K562 (cell line): Measurements from ENCODE around the gene PON1. TPM values are rescaled to one million over a fixed set of nuclear protein-coding genes. Genes with fewer than 3 reads are reported as not detected.

Experiments
- ATAC-seq: fragments of 200-7000 bp; cut with Tn5 transposase; 3 replicates; pipeline ENCODE4 v1.9.1; 2020; ENCODE audit warnings: moderate library complexity
- BruUV-seq: library from RNA; stranded (reverse); fragments of 400-500 nt; replicated peaks from 2 replicates; lab custom pipeline; 2021; lab: Mats Ljungman, UMichigan
- CTCF ChIA-PET: fragments of 300-600 bp; formaldehyde crosslinking; extraction: SDS; loops from one replicate; lab custom pipeline; 2021; ENCODE audit warnings: low intra/inter-chr PET ratio; lab: Yijun Ruan, JAX
- POLR2A ChIA-PET: fragments of 300-600, 350-650 bp; sonication (Branson Sonifier 250); formaldehyde crosslinking; extraction: SDS; loops from one replicate; lab custom pipeline; 2021; ENCODE audit warnings: antibody characterized with exemption, inconsistent platforms; lab: Yijun Ruan, JAX
- DNase-seq, 4 experiments: peaks; one replicate each; pipeline versions ENCODE4 v3.0.0 to v3.0.0-alpha.2; 2011 to 2018; ENCODE audit warnings: low spot score in 3 of 4, mixed read lengths in 3 of 4; ENCODE audit errors: extremely low read depth in 1 of 4
- FAIRE-seq: peaks from 2 replicates; lab custom pipeline; 2011; peaks lifted over from hg19 to GRCh38; lab: Jason Lieb, UNC
- H2AFZ ChIP-seq: 2 replicates; pipeline ENCODE4 v1.6.0; 2011; ENCODE audit warnings: low read depth, low read length, control low read depth, inconsistent platforms
- H3K27ac ChIP-seq: fragments of 200-600 bp; 3 replicates; pipeline ENCODE4 v1.8.0; 2011; ENCODE audit warnings: low read depth, mild to moderate bottlenecking, control low read depth, inconsistent platforms, low read length, moderate library complexity, mixed read lengths; ENCODE audit errors: extremely low read depth
- H3K27me3 ChIP-seq, 2 experiments: fragments of 300-600 bp in 1 of 2; 2 replicates in 1 of 2; 3 replicates in 1 of 2; pipeline versions ENCODE4 v1.6.0 to v1.8.0; 2011; ENCODE audit warnings: inconsistent platforms in 2 of 2, low read length in 2 of 2, mild to moderate bottlenecking in 1 of 2, mixed read lengths in 1 of 2, moderate library complexity in 1 of 2; ENCODE audit not compliant: control insufficient read depth in 2 of 2, insufficient read depth in 2 of 2
- H3K36me3 ChIP-seq: fragments of 300-600 bp; 3 replicates; pipeline ENCODE4 v1.8.0; 2011; ENCODE audit warnings: mild to moderate bottlenecking, low read length, inconsistent platforms; ENCODE audit not compliant: control insufficient read depth, insufficient read depth
- H3K4me1 ChIP-seq, 2 experiments: fragments of 200-600 bp in 1 of 2; replicated peaks in 1 of 2; 2 replicates in 1 of 2; 3 replicates in 1 of 2; pipeline versions ENCODE4 v1.5.1 to v1.8.0; 2011; ENCODE audit warnings: inconsistent platforms in 2 of 2, low read length in 2 of 2, mild to moderate bottlenecking in 1 of 2, mixed read lengths in 1 of 2, moderate library complexity in 1 of 2; ENCODE audit not compliant: control insufficient read depth in 2 of 2, insufficient read depth in 2 of 2
- H3K4me2 ChIP-seq: 2 replicates; pipeline ENCODE4 v1.6.1; 2011; ENCODE audit warnings: low read length, control low read depth, inconsistent platforms, mixed read lengths; ENCODE audit not compliant: insufficient read depth
- H3K4me3 ChIP-seq: fragments of 200-600 bp; sonication (generic), shearing (Covaris generic); 2 replicates; pipeline ENCODE4 v1.5.1; 2016; ENCODE audit warnings: control low read depth, inconsistent platforms
- H3K79me2 ChIP-seq: fragments of 200-600 bp; 3 replicates; pipeline ENCODE4 v1.8.0; 2011; ENCODE audit warnings: low read length, inconsistent platforms; ENCODE audit not compliant: control insufficient read depth, insufficient read depth
- H3K9ac ChIP-seq, 2 experiments: 2 replicates each; pipeline versions ENCODE4 v1.6.0 to v1.6.1; 2011; ENCODE audit warnings: low read depth in 2 of 2, low read length in 2 of 2, control low read depth in 1 of 2, inconsistent platforms in 1 of 2, mild to moderate bottlenecking in 1 of 2, mixed read lengths in 1 of 2; ENCODE audit not compliant: insufficient read depth in 1 of 2
- H3K9me1 ChIP-seq: one replicate; pipeline ENCODE4 v1.6.0; 2011; ENCODE audit warnings: inconsistent platforms, mild to moderate bottlenecking, low read length, moderate library complexity; ENCODE audit not compliant: control insufficient read depth, insufficient read depth
- H3K9me3 ChIP-seq: replicated peaks from 2 replicates; pipeline ENCODE4 v1.5.1; 2011; ENCODE audit warnings: low read depth, low read length, inconsistent platforms; ENCODE audit not compliant: control insufficient read depth, insufficient read depth
- H4K20me1 ChIP-seq: replicated peaks from 2 replicates; pipeline ENCODE4 v1.6.1; 2011; ENCODE audit warnings: low read length, inconsistent platforms, mixed read lengths; ENCODE audit not compliant: control insufficient read depth, insufficient read depth
- CC2D1A ChIP-seq: fragments of 450-650 bp; IDR thresholded peaks from 2 replicates; pipeline ENCODE4 v1.6.1; 2017; ENCODE audit warnings: mild to moderate bottlenecking
- CREBBP ChIP-seq: IDR thresholded peaks from one replicate; pipeline ENCODE4 v1.6.1; 2012; ENCODE audit warnings: low read depth, mild to moderate bottlenecking, control low read depth, inconsistent platforms, low read length
- FOXA3 ChIP-seq, 2 experiments: fragments of 450-650 bp in 1 of 2; sonication (generic) in 1 of 2; formaldehyde crosslinking; IDR thresholded peaks in 1 of 2; conservative IDR thresholded peaks in 1 of 2; 2 replicates each; pipeline versions ENCODE4 v1.4.0 to v1.8.0; 2020 to 2022; ENCODE audit warnings: mild to moderate bottlenecking in 2 of 2, missing genetic modification reagents in 1 of 2
- GATAD2B ChIP-seq: fragments of 450-650 bp; IDR thresholded peaks from 2 replicates; pipeline ENCODE4 v1.6.1; 2017; ENCODE audit warnings: mild to moderate bottlenecking, borderline replicate concordance
- ILF3 ChIP-seq: fragments of 450-650 bp; IDR thresholded peaks from 2 replicates; pipeline ENCODE4 v1.6.1; 2018; ENCODE audit warnings: antibody characterized with exemption, mild to moderate bottlenecking, moderate library complexity, borderline replicate concordance
- IRF1 ChIP-seq: sonication (generic); formaldehyde crosslinking; IDR thresholded peaks from 2 replicates; pipeline ENCODE4 v1.8.0; 2022; ENCODE audit warnings: missing genetic modification reagents, mild to moderate bottlenecking, borderline replicate concordance
- JUND ChIP-seq, 2 experiments: IDR thresholded peaks; 2 replicates in 1 of 2; 3 replicates in 1 of 2; pipeline ENCODE4 v1.6.1; 2011; ENCODE audit warnings: borderline replicate concordance in 2 of 2, low read depth in 2 of 2, low read length in 2 of 2, improper control_type of control experiment in 1 of 2, missing biosample characterization in 1 of 2, missing genetic modification characterization in 1 of 2, missing genetic modification reagents in 1 of 2
- NR2C2 ChIP-seq, 2 experiments: fragments of 200-800 bp in 1 of 2; sonication (Bioruptor generic) in 1 of 2; sonication (generic) in 1 of 2; formaldehyde crosslinking in 1 of 2; IDR thresholded peaks; 2 replicates each; pipeline versions ENCODE4 v1.6.1 to v1.8.0; 2016 to 2022; ENCODE audit warnings: mild to moderate bottlenecking in 1 of 2, missing compliant biosample characterization in 1 of 2, missing genetic modification characterization in 1 of 2, missing genetic modification reagents in 1 of 2
- POLR2A ChIP-seq: fragments of 450-650 bp; conservative IDR thresholded peaks from 2 replicates; pipeline ENCODE4 v1.6.1; 2016
- ZNF41 ChIP-seq: fragments of 250-450 bp; sonication (Bioruptor Pico); conservative IDR thresholded peaks from 2 replicates; pipeline ENCODE4 v1.4.0; 2020; ENCODE audit warnings: mild to moderate bottlenecking
- in situ Hi-C: fragments of 300-500 bp; cut with MboI; formaldehyde crosslinking; loops from 4 replicates; pipeline ENCODE4 v1.15.0; 2018; ENCODE audit warnings: inconsistent platforms, mixed read lengths
- intact Hi-C: fragments of 100-400 bp; cut with micrococcal nuclease; formaldehyde crosslinking; loops from 2 replicates; pipeline ENCODE4 v1.14.2; 2022
- polyA plus RNA-seq, 8 experiments: library from polyadenylated mRNA; depleted of rRNA in 4 of 8; stranded (reverse) in 5 of 8; unstranded in 3 of 8; fragments of >200 nt; fragmentation: Nextera tagmentation in 2 of 8; fragmentation: Illumina TruSeq in 1 of 8; extraction: Ambion mirVana in 2 of 8; extraction: Trizol in 1 of 8; gene quantifications; 2 replicates each; pipeline versions ENCODE4 v1.2.1 to v1.2.3, GENCODE V29; 2011 to 2014; ENCODE audit warnings: inconsistent platforms in 1 of 8, missing spikeins in 1 of 8
- total RNA-seq, 7 experiments: library from RNA; depleted of rRNA in 6 of 7; stranded (reverse); fragments of >200 nt in 6 of 7; fragmentation: Illumina TruSeq in 2 of 7; extraction: Trizol in 2 of 7; gene quantifications; 2 replicates each; pipeline versions ENCODE4 v1.2.1 to v1.2.3, GENCODE V29; 2011 to 2021; ENCODE audit warnings: low replicate concordance in 1 of 7
- TF ChIP-seq, protein P1 (sequence below): fragments of 450-650 bp; IDR thresholded peaks from 2 replicates; pipeline ENCODE4 v1.7.1; 2018; ENCODE audit warnings: mild to moderate bottlenecking, low read depth; ENCODE audit not compliant: partially characterized antibody
- TF ChIP-seq, protein P2 (sequence below): sonication (generic); formaldehyde crosslinking; IDR thresholded peaks from 2 replicates; pipeline ENCODE4 v1.8.0; 2022; ENCODE audit warnings: mild to moderate bottlenecking, missing genetic modification reagents

Gene PON1
- total and polyA plus RNA-seq, 9 of the 15 experiments (the other 6 are each of a cell fraction or from before 2014, with no cell fraction given), result not detected

GRCh38 chr7:95261895-95262415 lies 62.4 kb downstream of the PON1 start (continued):
- TF ChIP-seq IRF1 (CRISPR knock-in tag) (no peak), NR2C2 (CRISPR knock-in tag; IDR thresholded peaks at IDR 0.05) (no peak), NR2C2 (tag; IDR thresholded peaks at IDR 0.05) (no peak), JUND (IDR thresholded peaks at IDR 0.05; ENCODE audit: borderline replicate concordance, low read depth, low read length) (no peak), JUND (tag; IDR thresholded peaks at IDR 0.05; ENCODE audit: borderline replicate concordance, low read depth, low read length) (no peak), CC2D1A (no peak), CREBBP (no peak)
- TF ChIP-seq, protein P1, sequence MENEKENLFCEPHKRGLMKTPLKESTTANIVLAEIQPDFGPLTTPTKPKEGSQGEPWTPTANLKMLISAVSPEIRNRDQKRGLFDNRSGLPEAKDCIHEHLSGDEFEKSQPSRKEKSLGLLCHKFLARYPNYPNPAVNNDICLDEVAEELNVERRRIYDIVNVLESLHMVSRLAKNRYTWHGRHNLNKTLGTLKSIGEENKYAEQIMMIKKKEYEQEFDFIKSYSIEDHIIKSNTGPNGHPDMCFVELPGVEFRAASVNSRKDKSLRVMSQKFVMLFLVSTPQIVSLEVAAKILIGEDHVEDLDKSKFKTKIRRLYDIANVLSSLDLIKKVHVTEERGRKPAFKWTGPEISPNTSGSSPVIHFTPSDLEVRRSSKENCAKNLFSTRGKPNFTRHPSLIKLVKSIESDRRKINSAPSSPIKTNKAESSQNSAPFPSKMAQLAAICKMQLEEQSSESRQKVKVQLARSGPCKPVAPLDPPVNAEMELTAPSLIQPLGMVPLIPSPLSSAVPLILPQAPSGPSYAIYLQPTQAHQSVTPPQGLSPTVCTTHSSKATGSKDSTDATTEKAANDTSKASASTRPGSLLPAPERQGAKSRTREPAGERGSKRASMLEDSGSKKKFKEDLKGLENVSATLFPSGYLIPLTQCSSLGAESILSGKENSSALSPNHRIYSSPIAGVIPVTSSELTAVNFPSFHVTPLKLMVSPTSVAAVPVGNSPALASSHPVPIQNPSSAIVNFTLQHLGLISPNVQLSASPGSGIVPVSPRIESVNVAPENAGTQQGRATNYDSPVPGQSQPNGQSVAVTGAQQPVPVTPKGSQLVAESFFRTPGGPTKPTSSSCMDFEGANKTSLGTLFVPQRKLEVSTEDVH, result no peak
- TF ChIP-seq, all 486 proteins: peak for 0

GRCh38 chr7:95255691-95256090 lies 68.6 kb downstream of the PON1 start:
- H3K79me2 ChIP-seq, result no peaks in the 10 kb centered on the region
- in situ Hi-C loops, result no loop called here
- H3K9me1 ChIP-seq, result no peaks in the 10 kb centered on the region
- ChIA-PET POLR2A (no interaction called here), CTCF (no interaction called here)
- no peak overlapping the region for H2AFZ ChIP-seq
- no peaks in the 10 kb centered on the region for H3K9me3 ChIP-seq
- DNase-seq (no peak), ATAC-seq (no peak), FAIRE-seq (no peak)
- no peak overlapping the region for H3K4me3 ChIP-seq
- no peaks in the 10 kb centered on the region for H3K36me3 ChIP-seq
- no peaks in the 10 kb centered on the region for H3K4me1 ChIP-seq
- H3K27ac ChIP-seq, result no peak overlapping the region
- intact Hi-C loops, result no loop called here
- H3K9ac ChIP-seq, result no peak overlapping the region
- TF ChIP-seq POLR2A (no peak), FOXA3 (CRISPR knock-in tag; conservative IDR thresholded peaks at IDR 0.05 in 1 of 2, IDR thresholded peaks at IDR 0.05 in 1 of 2) (no peak), ZNF41 (no peak), GATAD2B (no peak), ILF3 (no peak)
- TF ChIP-seq, protein P2, sequence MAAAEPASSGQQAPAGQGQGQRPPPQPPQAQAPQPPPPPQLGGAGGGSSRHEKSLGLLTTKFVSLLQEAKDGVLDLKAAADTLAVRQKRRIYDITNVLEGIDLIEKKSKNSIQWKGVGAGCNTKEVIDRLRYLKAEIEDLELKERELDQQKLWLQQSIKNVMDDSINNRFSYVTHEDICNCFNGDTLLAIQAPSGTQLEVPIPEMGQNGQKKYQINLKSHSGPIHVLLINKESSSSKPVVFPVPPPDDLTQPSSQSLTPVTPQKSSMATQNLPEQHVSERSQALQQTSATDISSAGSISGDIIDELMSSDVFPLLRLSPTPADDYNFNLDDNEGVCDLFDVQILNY (CRISPR knock-in tag), result no peak
- no peak overlapping the region for H3K4me2 ChIP-seq
- BruUV-seq, result no TSS peak
- no peaks in the 10 kb centered on the region for H4K20me1 ChIP-seq
- no peaks in the 10 kb centered on the region for H3K27me3 ChIP-seq
